ENCODE measurements around the gene ABLIM3.

ABLIM3 gene

GRCh38 chr5:149143470-149143869, 2.2 kb downstream of the ABLIM3 start:
- 0% methylated on average over 1 of the region's 2 CpGs for WGBS
- no peak overlapping the region for H3K18ac ChIP-seq (ENCODE audit: low read depth in 1 of 2, low read length in 2 of 2)

DNA sequence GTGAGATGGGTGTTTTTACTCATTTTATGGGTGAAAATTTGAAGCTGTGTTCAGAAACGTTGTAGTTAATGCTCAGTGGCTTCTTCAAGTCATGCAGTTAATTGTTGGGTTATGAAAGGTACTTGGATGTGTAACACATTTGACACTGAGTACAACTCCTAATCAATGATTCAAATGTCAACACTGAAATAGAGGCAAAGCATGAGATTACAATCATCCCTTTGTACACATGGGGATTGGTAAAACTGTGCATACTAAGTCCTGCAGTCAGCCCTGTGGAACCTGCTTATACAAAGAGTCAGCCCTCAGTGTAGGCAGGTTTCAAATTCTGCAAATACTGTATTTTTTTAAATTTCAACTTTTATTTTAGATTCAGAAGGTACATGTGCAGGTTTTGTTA, 3.3 kb downstream of the ABLIM3 start:
- Histone ChIP-seq H2AK5ac (ENCODE audit: low read length, severe bottlenecking) (no peak overlapping the region), H3K23ac (ENCODE audit: low read length in 2 of 2) (no peak overlapping the region), H3K9me3 (ENCODE audit: control insufficient read depth, low read length) (no peaks in the 10 kb centered on the region), H2AFZ (ENCODE audit: low read depth, low read length) (no peak overlapping the region), H3K4me3 (ENCODE audit: insufficient read depth in 1 of 2, low read depth in 1 of 2, low read length in 2 of 2) (peak overlapping the region in 1 of 2 experiments; percentile 71), H3K14ac (ENCODE audit: low read length in 2 of 2) (no peak overlapping the region), H2BK5ac (ENCODE audit: low read depth, low read length, poor library complexity, severe bottlenecking) (no peak overlapping the region), H3K4me1 (ENCODE audit: control insufficient read depth, insufficient read depth, low read depth, low read length) (peaks cover 17% of the 10 kb centered on the region), H2BK12ac (ENCODE audit: low read length in 2 of 2) (no peak overlapping the region), H3K9ac (ENCODE audit: low read length) (peak overlapping the region; percentile 90), H3K79me1 (replicated peaks; ENCODE audit: low read length, poor library complexity, severe bottlenecking) (peaks cover 5% of the 10 kb centered on the region), H3K4me2 (ENCODE audit: low read length, poor library complexity, severe bottlenecking) (no peak overlapping the region), H2BK15ac (ENCODE audit: low read depth, poor library complexity, severe bottlenecking) (no peak overlapping the region), H3K4ac (ENCODE audit: low read depth in 1 of 2, low read length in 2 of 2) (no peak overlapping the region), H3K18ac (ENCODE audit: low read depth in 1 of 2, low read length in 2 of 2) (peak overlapping the region in 1 of 2 experiments; percentile 34), H3K27me3 (ENCODE audit: control insufficient read depth in 1 of 2, insufficient read depth in 1 of 2, low read length in 2 of 2) (no peaks in the 10 kb centered on the region), H3K27ac (ENCODE audit: low read length, poor library complexity, severe bottlenecking) (no peak overlapping the region), H2BK120ac (ENCODE audit: low read depth, low read length) (no peak overlapping the region), H4K8ac (ENCODE audit: low read length) (no peak overlapping the region), H3K36me3 (ENCODE audit: control insufficient read depth in 1 of 2, insufficient read depth in 2 of 2, low read depth in 1 of 2, low read length in 2 of 2) (no peaks in the 10 kb centered on the region), H4K91ac (ENCODE audit: low read length) (no peak overlapping the region)
- WGBS: no CpG with 5 or more reads among the region's 1 CpG
- DNase-seq: no peak

More at GRCh38 chr5:149143470-149143869, 2.2 kb downstream of the ABLIM3 start:
- Histone ChIP-seq H3K14ac (ENCODE audit: low read length in 2 of 2) (no peak overlapping the region), H2AFZ (ENCODE audit: low read depth, low read length) (no peak overlapping the region), H2BK12ac (ENCODE audit: low read length in 2 of 2) (no peak overlapping the region), H3K4me3 (ENCODE audit: insufficient read depth in 1 of 2, low read depth in 1 of 2, low read length in 2 of 2) (peak overlapping the region in 1 of 2 experiments; percentile 71), H2BK120ac (ENCODE audit: low read depth, low read length) (no peak overlapping the region), H3K4ac (ENCODE audit: low read depth in 1 of 2, low read length in 2 of 2) (no peak overlapping the region), H3K4me2 (ENCODE audit: low read length, poor library complexity, severe bottlenecking) (peak overlapping the region; percentile 30), H4K91ac (ENCODE audit: low read length) (no peak overlapping the region), H3K9me3 (ENCODE audit: control insufficient read depth, low read length) (no peaks in the 10 kb centered on the region), H3K9ac (ENCODE audit: low read length) (peak overlapping the region; percentile 90), H3K79me1 (replicated peaks; ENCODE audit: low read length, poor library complexity, severe bottlenecking) (peaks cover 3% of the 10 kb centered on the region), H3K27ac (ENCODE audit: low read length, poor library complexity, severe bottlenecking) (peak overlapping the region; percentile 41), H3K23ac (ENCODE audit: low read length in 2 of 2) (no peak overlapping the region), H3K36me3 (ENCODE audit: control insufficient read depth in 1 of 2, insufficient read depth in 2 of 2, low read depth in 1 of 2, low read length in 2 of 2) (no peaks in the 10 kb centered on the region), H4K8ac (ENCODE audit: low read length) (no peak overlapping the region), H3K4me1 (ENCODE audit: control insufficient read depth, insufficient read depth, low read depth, low read length) (peaks cover 17% of the 10 kb centered on the region), H2BK15ac (ENCODE audit: low read depth, poor library complexity, severe bottlenecking) (no peak overlapping the region), H3K27me3 (ENCODE audit: control insufficient read depth in 1 of 2, insufficient read depth in 1 of 2, low read length in 2 of 2) (no peaks in the 10 kb centered on the region), H2BK5ac (ENCODE audit: low read depth, low read length, poor library complexity, severe bottlenecking) (no peak overlapping the region), H2AK5ac (ENCODE audit: low read length, severe bottlenecking) (no peak overlapping the region)
- DNase-seq: peak; percentile 84

DNA sequence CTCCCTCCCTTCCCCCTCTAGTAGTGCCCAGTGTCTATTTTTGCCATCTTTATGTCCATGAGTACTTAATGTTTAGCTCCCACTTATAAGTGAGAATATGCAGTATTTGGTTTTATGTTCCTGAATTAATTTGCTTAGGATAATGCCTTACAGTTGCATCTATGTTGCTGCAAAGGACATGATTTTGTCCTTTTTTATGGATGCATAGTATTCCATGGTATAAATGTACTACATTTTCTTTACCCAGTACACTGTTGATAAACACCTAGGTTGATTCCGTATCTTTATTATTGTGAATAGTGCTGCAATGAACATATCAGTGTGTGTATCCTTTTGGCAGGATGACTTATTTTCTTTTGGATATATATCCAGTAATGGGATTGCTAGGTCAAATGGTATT, 3.8 kb downstream of the ABLIM3 start:
- Histone ChIP-seq H3K9ac (ENCODE audit: low read length) (no peak overlapping the region), H2AK5ac (ENCODE audit: low read length, severe bottlenecking) (no peak overlapping the region), H3K14ac (ENCODE audit: low read length in 2 of 2) (no peak overlapping the region), H3K9me3 (ENCODE audit: control insufficient read depth, low read length) (no peaks in the 10 kb centered on the region), H3K23ac (ENCODE audit: low read length in 2 of 2) (no peak overlapping the region), H2BK15ac (ENCODE audit: low read depth, poor library complexity, severe bottlenecking) (no peak overlapping the region), H2BK5ac (ENCODE audit: low read depth, low read length, poor library complexity, severe bottlenecking) (no peak overlapping the region), H3K4me2 (ENCODE audit: low read length, poor library complexity, severe bottlenecking) (no peak overlapping the region), H3K27me3 (ENCODE audit: control insufficient read depth in 1 of 2, insufficient read depth in 1 of 2, low read length in 2 of 2) (no peaks in the 10 kb centered on the region), H3K36me3 (ENCODE audit: control insufficient read depth in 1 of 2, insufficient read depth in 2 of 2, low read depth in 1 of 2, low read length in 2 of 2) (no peaks in the 10 kb centered on the region), H3K27ac (ENCODE audit: low read length, poor library complexity, severe bottlenecking) (no peak overlapping the region), H2AFZ (ENCODE audit: low read depth, low read length) (no peak overlapping the region), H3K18ac (ENCODE audit: low read depth in 1 of 2, low read length in 2 of 2) (no peak overlapping the region), H3K4me3 (ENCODE audit: insufficient read depth in 1 of 2, low read depth in 1 of 2, low read length in 2 of 2) (peak overlapping the region in 1 of 2 experiments; percentile 71), H4K91ac (ENCODE audit: low read length) (no peak overlapping the region), H4K8ac (ENCODE audit: low read length) (no peak overlapping the region), H3K4ac (ENCODE audit: low read depth in 1 of 2, low read length in 2 of 2) (no peak overlapping the region), H3K79me1 (replicated peaks; ENCODE audit: low read length, poor library complexity, severe bottlenecking) (peaks cover 10% of the 10 kb centered on the region), H2BK12ac (ENCODE audit: low read length in 2 of 2) (no peak overlapping the region), H3K4me1 (ENCODE audit: control insufficient read depth, insufficient read depth, low read depth, low read length) (peaks cover 17% of the 10 kb centered on the region), H2BK120ac (ENCODE audit: low read depth, low read length) (no peak overlapping the region)
- no peak for DNase-seq
- WGBS: no CpG with 5 or more reads among the region's 1 CpG

- no peak overlapping the region for H3K9ac ChIP-seq (ENCODE audit: low read length)
- H3K27me3 ChIP-seq (ENCODE audit: control insufficient read depth in 1 of 2, insufficient read depth in 1 of 2, low read length in 2 of 2): no peaks in the 10 kb centered on the region
- peak overlapping the region; percentile 36 for H2BK15ac ChIP-seq (ENCODE audit: low read depth, poor library complexity, severe bottlenecking)
- H3K27ac ChIP-seq (ENCODE audit: low read length, poor library complexity, severe bottlenecking): no peak overlapping the region
- H3K18ac ChIP-seq (ENCODE audit: low read depth in 1 of 2, low read length in 2 of 2): no peak overlapping the region
- H2BK5ac ChIP-seq (ENCODE audit: low read depth, low read length, poor library complexity, severe bottlenecking): no peak overlapping the region
- no peak overlapping the region for H3K4me3 ChIP-seq (ENCODE audit: insufficient read depth in 1 of 2, low read depth in 1 of 2, low read length in 2 of 2)
- no peak overlapping the region for H2AK5ac ChIP-seq (ENCODE audit: low read length, severe bottlenecking)
- H4K8ac ChIP-seq (ENCODE audit: low read length): no peak overlapping the region
- no peaks in the 10 kb centered on the region for H3K9me3 ChIP-seq (ENCODE audit: control insufficient read depth, low read length)
- no CpG with 5 or more reads among the region's 1 CpG for WGBS
- no peak for DNase-seq
- no peaks in the 10 kb centered on the region for H3K36me3 ChIP-seq (ENCODE audit: control insufficient read depth in 1 of 2, insufficient read depth in 2 of 2, low read depth in 1 of 2, low read length in 2 of 2)
- H2BK120ac ChIP-seq (ENCODE audit: low read depth, low read length): no peak overlapping the region
- peak overlapping the region; percentile 69 for H4K91ac ChIP-seq (ENCODE audit: low read length)
- H2BK12ac ChIP-seq (ENCODE audit: low read length in 2 of 2): peak overlapping the region in 1 of 2 experiments; percentile 27
- H3K4ac ChIP-seq (ENCODE audit: low read depth in 1 of 2, low read length in 2 of 2): no peak overlapping the region
- no peak overlapping the region for H3K4me2 ChIP-seq (ENCODE audit: low read length, poor library complexity, severe bottlenecking)
- peaks cover 6% of the 10 kb centered on the region for H3K4me1 ChIP-seq (ENCODE audit: control insufficient read depth, insufficient read depth, low read depth, low read length)
- peak overlapping the region in 1 of 2 experiments; percentile 35 for H3K14ac ChIP-seq (ENCODE audit: low read length in 2 of 2)
- no peak overlapping the region for H2AFZ ChIP-seq (ENCODE audit: low read depth, low read length)
- H3K79me1 ChIP-seq (replicated peaks; ENCODE audit: low read length, poor library complexity, severe bottlenecking): peaks cover 7% of the 10 kb centered on the region
- no peak overlapping the region for H3K23ac ChIP-seq (ENCODE audit: low read length in 2 of 2)
These were observed 6.4 kb downstream of the ABLIM3 start for GRCh38 chr5:149147676-149148075.

Data from mesenchymal stem cell (in vitro differentiated cells and primary cell).